ENCODE data around the gene GNB1.
A peak's percentile ranks its signal among the peaks of the same experiment; 100 is the strongest.

GNB1 gene

GRCh38 chr1:1922956-1923833 is 32.3 kb upstream of the GNB1 start:
- no peak for DNase-seq (ENCODE audit: insufficient read length, low spot score)
- no peak for FAIRE-seq

GRCh38 chr1:1922702-1922955 is 31.7 kb upstream of the GNB1 start:
- FAIRE-seq, result no peak
- DNase-seq (ENCODE audit: insufficient read length, low spot score), result no peak

GRCh38 chr1:1921901-1922701 is 31.2 kb upstream of the GNB1 start:
- no peak for FAIRE-seq

GRCh38 chr1:1921459-1921862 is 30.6 kb upstream of the GNB1 start:
- no peak for DNase-seq (ENCODE audit: insufficient read length, low spot score)
- FAIRE-seq, result no peak

More at GRCh38 chr1:1921901-1922701, 31.2 kb upstream of the GNB1 start:
- DNase-seq (ENCODE audit: insufficient read length, low spot score), result no peak

GRCh38 chr1:1920608-1921458 is 29.9 kb upstream of the GNB1 start:
- DNase-seq (ENCODE audit: insufficient read length, low spot score), result no peak
- FAIRE-seq, result no peak

GRCh38 chr1:1920057-1920607 is 29.2 kb upstream of the GNB1 start:
- DNase-seq (ENCODE audit: insufficient read length, low spot score), result no peak
- no peak for FAIRE-seq

- DNase-seq (ENCODE audit: insufficient read length, low spot score) (peak; percentile 99), FAIRE-seq (peak; percentile 94)
These were observed 28.6 kb upstream of the GNB1 start for GRCh38 chr1:1919304-1920056.

GRCh38 chr1:1918901-1919303 is 28.0 kb upstream of the GNB1 start, which contains the start of gene TMEM52:
Gene TMEM52, minus strand, starts transcription at chr1:1919279. Its CDS starts 14 bp downstream, at chr1:1919265.
- FAIRE-seq (no peak), DNase-seq (ENCODE audit: insufficient read length, low spot score) (no peak)

- no peak for DNase-seq (ENCODE audit: insufficient read length, low spot score)
- no peak for FAIRE-seq
These were observed 27.4 kb upstream of the GNB1 start for GRCh38 chr1:1917995-1918900.

- DNase-seq (ENCODE audit: insufficient read length, low spot score) (no peak), FAIRE-seq (no peak)
These were observed 26.6 kb upstream of the GNB1 start for GRCh38 chr1:1917304-1917976.

GRCh38 chr1:1916851-1917251 is 26.0 kb upstream of the GNB1 start:
- no peak for DNase-seq (ENCODE audit: insufficient read length, low spot score)
- FAIRE-seq, result no peak

GRCh38 chr1:1915911-1916840 is 25.3 kb upstream of the GNB1 start:
- FAIRE-seq, result no peak
- no peak for DNase-seq (ENCODE audit: insufficient read length, low spot score)

GRCh38 chr1:1914971-1915692 is 24.2 kb upstream of the GNB1 start, which contains the start of gene CALML6:
Gene CALML6, plus strand, starts transcription at chr1:1915260. Its CDS starts 21 bp downstream, at chr1:1915281.
- FAIRE-seq (no peak), DNase-seq (ENCODE audit: insufficient read length, low spot score) (no peak)

- FAIRE-seq (no peak), DNase-seq (ENCODE audit: insufficient read length, low spot score) (no peak)
These were observed 23.4 kb upstream of the GNB1 start for GRCh38 chr1:1914101-1914970.

- DNase-seq (ENCODE audit: insufficient read length, low spot score), result no peak
- FAIRE-seq, result no peak
These were observed 20.6 kb upstream of the GNB1 start for GRCh38 chr1:1911350-1912041.
